Urothelium cell line (cell line): ENCODE measurements around the gene THSD4.

Source experiments
- DNase-seq: peaks from one replicate; pipeline ENCODE4 v3.0.0; 2011; ENCODE audit warnings: low spot score, mixed read lengths
- FAIRE-seq: peaks from 2 replicates; lab custom pipeline; 2011; peaks lifted over from hg19 to GRCh38; lab: Jason Lieb, UNC

Gene THSD4

DNA sequence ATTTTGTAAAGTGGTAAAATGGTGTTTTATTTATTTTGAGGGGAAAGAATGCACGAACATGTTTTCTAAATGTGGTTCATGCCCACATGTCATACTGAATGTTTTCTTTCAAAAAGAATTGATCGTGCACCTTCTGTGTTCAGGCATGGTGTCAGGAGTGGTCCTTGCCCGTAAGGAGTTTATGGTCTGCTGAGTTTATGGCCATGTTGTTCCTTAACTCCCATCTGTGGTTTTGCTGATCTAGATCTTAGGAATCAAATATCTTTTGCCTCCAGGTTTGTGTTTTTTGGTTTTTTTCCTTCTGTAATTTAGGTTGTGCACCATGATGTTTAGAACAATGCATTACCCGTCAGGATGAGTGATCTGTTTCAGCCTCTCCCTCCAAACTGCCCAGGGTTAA lies 390.7 kb downstream of the THSD4 start:
- FAIRE-seq (peak; percentile 20), DNase-seq (no peak)

DNA sequence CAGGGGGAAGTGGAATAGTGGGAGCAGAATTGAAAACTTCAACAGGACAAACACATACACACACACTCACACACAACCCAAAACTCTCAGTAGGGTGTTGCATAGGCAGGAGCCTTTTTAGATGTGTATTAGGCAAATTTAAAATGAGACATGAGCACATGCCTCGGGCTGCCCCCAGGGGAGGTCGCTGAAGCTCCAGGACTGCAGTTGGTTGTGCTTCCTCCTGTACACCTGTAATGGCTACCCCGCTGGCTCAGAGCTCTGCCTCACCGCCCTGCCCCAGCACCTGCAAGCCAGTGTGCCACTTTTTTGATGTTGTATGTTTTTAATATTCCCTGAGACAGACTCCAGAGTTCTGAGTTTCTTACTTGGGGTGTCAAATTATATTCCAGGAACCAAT lies 391.7 kb downstream of the THSD4 start:
- DNase-seq (no peak), FAIRE-seq (no peak)

DNA sequence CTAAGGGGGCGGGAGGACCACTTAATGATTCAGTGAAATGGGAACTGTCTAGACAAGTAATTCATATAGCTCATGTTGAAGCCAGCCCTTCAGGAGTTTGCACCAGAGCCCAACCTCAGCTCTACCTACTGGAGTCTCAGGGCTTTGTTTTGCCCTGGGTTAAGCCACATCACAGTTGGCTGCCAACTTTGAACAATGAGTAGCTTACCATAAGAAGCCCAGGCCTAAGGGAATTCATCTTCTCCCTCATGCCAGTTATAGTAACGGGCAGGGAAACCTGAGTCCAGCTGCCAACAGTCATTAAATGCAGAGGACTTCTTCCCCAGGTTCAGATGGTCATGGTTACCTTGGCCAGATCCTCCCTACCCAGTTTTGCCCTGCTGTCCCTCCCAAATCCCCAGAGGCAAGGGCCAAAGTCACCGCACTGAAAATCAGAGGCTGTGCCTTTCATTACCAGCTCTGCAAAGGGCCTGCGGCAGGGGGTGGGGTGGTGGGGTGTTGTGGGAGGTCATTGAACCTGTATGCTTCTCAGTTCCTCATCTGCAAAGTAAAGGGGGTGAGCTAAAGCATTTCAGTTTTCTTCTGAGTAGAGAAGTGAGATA lies 392.9 kb downstream of the THSD4 start:
- no peak for DNase-seq
- FAIRE-seq, result no peak

DNA sequence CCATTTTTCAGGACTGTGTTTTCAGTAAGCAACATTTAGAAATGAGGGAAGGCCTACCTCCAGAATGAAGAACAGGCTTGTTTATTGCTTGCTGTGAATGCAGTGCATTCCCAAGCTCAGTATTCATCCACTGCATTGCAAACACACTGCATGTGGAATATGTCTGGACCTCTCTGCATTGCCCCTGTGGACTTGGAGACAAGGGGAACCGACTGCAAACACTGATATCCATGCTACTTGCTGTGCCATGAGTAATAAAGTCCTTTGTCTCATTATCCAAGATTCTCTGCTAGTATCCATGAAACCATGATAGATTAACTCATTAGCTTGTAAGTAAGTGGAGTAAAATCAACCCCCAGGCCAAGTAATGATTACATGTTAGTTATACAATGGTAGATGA lies 393.9 kb downstream of the THSD4 start:
- FAIRE-seq (peak; percentile 52), DNase-seq (no peak)

DNA sequence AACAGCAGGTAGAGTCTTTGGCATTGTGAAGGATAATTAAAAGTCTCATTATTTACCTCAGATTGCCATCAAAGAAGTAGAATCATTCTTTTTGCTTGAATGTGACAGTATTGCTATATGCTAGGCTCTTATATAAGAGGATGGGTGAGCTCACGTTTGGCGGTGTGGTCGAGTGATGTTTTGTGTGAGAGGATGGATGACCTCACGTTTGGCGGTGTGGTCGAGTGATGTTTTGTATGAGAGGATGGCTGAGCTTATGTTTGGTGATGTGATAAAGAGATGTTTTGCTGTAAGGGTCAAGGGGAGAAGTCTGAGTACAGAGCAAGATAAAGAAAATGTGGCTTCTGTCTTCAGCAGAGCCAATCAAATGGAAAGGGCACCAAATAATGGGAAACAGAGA lies 395.5 kb downstream of the THSD4 start:
- DNase-seq (no peak), FAIRE-seq (peak; percentile 65)

DNA sequence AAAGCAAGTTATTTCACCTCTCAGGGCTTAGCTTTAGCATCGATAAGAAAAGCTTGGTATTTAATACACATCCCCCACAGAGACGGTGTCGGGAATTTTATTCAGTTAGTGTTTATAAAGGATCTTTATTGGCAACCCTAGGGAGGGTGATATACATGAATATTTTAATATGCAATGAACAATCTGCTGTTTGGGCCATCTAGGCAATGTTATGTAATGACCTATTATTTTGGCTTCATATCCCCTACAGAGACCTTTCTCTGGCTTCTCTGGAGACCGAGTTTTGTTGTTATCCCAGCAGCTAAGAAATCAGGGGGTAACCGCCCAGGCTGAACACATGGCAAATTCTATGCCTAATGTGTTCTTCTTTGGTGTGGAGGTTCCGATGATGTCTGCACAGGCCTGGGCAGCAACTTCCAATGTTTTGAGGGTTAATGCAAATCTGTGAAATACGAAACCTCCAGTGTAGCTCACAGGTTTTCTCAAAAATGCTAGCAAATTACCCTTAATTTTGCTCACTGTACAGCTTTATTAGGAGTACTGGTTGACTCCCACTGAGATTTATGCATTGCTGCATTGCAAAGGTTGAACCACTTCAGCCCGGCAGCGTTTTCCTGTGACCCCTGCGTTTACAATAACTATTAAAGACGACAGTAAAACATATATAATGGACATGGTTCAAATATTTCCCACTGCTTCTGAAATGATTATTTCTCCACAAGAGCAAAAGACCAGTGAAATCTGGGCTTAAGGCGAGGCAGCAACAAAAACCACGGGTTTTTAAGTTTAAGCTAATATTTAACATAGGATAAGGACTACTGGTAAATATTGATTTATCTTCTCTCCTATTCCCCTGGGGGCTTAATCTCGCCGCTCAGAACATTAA lies 396.8 kb downstream of the THSD4 start:
- DNase-seq, result no peak
- FAIRE-seq, result no peak

DNA sequence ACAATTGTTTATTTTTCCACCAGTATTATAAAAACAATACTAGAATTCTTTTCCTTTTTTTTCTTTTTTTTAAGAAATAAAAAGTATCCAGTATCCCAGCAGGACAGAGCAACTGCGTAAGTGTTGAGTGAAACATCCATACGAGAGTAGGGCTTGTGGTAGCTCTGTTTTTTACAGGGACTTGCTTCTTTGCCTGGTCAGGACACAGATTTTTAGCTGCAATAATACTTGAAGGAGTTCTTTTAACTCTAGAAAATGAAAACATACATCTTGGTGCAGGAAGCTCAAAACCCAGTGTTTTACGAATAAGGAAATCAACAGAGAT lies 397.4 kb downstream of the THSD4 start:
- FAIRE-seq (no peak), DNase-seq (no peak)

DNA sequence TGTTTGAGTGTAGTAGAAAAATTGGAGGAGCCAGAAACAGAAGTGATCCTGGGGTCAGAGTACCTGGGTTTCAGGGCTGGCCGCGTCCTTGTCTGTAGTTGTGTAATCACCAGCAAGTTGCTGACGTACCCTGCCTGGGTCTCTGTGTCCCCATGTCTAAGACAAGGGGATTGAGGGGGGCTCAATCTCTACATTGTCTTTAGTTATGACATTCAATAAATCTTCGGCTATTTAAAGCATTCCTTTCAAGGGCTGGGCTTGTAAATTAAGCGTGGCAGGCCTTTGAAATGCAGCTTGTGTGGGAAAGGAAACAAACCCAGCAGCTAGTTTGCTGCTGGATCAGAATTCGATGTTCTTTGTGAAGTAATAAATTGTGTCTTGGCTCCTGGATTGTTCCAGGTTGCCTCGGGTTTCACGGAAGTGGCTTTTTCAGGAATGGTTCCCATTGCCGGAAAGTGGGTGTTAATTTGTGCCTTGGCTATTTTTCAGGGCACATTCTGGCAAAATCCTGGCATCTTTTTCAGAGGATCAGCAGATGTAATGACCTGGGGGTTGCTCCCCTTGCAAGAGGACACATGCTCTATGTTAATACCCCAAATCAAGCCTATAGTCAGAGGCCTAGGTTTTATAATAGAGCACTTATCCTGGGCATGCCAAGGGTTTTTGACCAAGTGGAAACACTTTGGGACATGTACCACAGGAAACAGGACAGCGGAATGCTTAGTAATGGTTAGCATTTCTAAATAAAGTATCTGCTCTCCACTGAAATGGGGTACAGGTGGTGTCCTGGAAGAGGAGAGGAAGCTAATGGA lies 400.3 kb downstream of the THSD4 start:
- no peak for FAIRE-seq

DNA sequence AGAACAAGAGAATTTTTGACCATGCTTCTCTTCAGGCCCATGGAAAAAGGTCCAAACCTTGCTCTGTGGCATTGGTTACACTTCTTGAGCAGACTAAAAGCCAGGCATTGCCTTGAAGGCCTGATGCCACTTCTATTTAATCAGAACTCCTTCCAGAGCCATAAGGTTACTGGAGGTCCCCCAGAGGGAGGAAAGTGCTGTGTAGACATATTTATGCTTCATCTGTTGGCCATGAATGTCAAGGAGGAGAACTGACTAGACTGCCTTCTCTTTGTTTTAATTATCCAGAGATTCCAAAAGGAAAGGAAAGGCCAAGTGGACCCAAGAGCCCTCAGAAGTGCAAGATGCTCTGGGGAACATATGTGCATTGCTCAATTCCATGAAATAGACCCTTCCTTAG lies 402.5 kb downstream of the THSD4 start:
- DNase-seq (no peak), FAIRE-seq (no peak)

More for the DNA sequence above, 400.3 kb downstream of the THSD4 start:
- peak; percentile 38 for DNase-seq

DNA sequence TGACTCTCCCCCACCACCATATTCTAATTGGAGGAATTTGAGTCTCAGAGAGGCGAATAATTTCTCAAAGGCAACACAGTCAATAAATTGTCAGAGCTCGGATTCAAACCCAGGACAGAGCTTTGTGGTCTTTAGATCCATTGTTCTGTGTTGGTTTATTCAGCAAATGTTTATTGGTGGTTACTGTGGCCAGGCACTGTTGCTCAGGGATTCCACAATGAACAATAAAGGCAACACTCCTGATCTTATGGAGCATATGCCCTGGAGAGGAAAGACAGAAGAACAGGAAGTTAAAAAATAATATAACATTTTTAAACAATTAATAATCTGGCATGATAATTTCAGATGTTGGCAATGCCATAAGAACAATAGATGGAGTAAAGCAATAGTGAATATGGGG lies 403.4 kb downstream of the THSD4 start:
- DNase-seq (no peak), FAIRE-seq (no peak)

DNA sequence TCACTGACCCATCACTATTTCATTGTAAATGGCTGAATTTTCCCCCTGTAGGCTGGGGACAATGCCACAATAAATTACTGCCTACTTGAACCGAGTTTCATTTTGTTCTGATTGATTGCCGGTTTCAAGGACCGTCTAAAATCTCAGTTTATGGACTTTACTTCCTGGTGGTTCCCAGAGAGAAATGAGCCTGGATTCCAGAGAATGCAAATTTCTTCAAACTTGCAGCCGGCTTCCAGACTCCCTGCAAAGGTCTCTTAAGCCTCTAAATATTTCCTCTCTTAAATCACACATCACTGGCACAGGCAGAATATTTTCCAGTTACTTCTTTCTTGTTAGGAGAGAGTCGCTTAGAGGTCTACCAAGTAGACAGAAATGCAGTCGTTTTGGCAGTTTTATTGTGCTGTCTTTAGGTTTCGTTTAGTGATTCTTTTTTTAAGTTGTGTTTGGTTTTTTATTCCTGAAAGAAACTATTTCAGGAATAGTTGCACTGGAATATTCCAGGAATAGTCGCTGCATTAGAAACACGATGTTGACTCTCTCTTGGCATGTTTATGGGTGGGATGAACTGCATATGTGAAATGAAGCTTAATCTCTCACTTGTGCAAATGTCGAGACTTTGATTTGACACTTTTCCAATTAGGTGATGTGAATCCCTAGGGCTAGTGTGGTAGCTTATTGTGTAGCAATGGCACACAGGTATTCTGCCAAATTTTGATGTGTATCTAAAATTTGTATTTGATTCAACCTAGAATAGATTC lies 411.0 kb downstream of the THSD4 start:
- FAIRE-seq, result no peak

DNA sequence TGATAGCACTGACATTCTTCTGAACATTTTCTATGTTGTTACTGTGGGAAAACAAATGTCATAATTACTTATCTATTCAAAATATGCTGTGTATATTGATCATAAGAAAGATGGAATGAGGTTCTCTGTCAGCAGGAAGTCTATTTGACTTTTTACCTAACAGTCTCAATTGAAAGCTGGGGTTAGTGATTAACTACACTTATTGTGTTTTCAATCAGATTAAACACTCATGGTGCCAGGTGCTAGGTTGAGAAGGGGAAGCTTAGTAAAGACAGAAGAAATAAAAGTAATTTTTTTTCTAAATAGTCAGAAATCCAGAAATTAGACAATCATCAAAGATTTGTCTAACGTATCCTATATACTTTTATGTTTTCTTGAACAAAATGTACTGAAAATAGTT lies 414.1 kb downstream of the THSD4 start:
- FAIRE-seq (no peak), DNase-seq (no peak)

More for the DNA sequence above, 411.0 kb downstream of the THSD4 start:
- no peak for DNase-seq

DNA sequence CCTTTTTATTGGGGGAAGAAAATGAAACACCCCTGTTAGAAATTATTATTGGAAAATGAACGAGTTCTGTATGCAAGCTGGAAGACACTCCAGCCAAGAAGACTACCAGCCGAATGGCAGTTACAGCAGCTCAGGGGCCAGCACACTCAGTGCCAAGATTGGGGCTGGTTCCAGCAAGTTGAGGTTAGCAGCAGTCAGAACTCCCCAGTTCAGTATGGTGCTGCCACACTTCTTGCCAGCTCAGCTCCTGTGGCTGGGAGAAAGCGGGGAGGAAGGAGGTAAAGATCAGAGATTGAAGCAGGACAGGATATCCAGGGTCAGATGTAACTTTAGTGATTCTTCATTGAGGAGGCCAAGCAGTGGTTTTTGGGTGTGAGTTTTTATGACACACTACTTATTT lies 414.8 kb downstream of the THSD4 start:
- no peak for DNase-seq
- no peak for FAIRE-seq

DNA sequence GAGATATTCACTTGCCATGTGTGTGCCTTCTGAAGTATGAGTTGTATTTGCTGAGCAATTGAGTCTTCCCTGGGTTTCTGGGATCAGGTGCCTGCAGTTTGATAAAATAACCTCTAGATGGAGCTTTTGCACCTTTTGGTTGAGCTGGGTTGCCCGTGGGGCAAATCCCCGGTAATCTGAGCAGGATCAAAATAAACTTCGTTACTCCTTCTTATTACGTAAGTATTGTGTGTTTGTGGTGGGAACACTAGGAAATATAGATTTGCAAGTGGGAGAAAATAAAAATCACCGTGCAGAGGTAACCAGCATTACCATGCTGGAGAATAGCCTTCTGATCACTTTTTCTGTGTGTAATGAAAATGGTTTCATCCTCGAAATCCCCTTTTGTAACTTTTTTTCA lies 417.7 kb downstream of the THSD4 start:
- FAIRE-seq (no peak), DNase-seq (peak; percentile 75)

DNA sequence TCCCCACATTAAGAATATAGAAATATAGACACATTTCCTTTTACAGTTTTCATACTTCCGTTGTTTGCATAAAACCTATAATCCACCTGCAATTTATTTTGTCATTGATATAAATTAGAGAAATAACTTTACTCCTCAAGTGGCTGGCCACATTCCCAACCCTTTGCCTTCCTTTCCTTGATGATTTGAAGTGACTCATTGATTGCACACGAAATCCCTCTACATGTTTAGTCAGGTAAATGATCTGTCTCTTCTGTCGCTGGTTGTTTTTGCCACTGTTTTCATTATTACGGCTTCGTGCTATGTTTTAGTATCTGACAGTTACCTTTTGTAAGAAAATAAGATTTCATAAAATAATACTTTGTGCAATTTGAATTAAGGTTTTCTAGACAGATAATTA lies 422.9 kb downstream of the THSD4 start:
- no peak for DNase-seq
- FAIRE-seq, result no peak

DNA sequence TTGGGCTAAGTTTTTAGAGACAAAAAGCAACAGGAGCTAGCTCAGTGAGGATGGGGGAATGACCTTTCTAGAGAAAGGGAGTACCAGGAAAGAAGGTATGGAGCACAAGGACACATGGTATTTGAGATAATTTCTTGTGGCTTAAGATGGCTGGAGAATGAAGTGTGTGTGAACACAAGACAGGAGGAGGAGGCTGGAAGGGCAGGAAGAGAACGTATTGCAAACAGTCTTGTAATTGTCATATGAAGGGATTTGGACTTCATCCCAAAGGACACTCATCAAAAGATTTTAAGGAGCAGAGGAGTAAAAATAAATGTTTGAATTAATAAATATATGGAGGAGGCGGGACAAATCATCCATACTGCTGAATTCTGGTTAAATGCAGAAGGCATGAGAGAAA lies 426.5 kb downstream of the THSD4 start:
- FAIRE-seq, result no peak
- DNase-seq, result no peak

DNA sequence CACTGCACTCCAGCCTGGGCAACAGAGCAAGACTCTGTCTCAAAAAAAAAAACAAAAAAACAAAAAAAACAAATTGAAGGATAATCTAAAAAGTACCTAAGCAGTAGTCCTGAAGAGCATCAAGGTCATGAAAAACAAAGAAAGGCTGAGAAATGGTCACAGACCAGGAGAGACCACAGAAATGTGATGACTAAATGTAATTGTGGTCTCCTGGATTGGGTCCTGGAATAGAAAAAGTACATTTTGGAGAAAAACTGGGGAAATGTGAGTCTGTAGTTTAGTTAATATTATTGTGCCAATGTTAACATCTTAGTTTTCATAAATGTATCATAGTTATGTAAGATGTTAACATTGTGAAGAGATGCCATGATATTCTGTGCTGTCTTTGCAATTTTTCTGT lies 427.6 kb downstream of the THSD4 start:
- FAIRE-seq (no peak), DNase-seq (no peak)

DNA sequence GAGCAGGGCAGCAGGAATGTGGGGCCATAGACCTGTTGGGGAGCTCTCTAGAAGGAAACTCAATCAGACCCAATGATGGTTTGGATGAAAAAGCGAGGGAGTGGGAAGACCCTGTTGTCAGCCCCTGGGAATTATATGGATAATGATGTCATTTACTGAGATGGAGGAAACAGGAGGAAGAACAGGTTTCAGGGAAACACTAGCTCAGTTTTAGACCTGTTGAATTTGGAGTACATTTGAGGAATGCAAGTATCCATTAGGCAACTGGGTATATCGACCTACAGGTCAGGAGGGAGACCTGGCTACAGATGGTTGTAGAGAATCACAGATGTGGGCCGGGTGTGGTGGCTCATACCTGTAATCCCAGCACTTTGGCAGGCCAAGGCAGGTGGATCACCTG lies 428.1 kb downstream of the THSD4 start:
- no peak for FAIRE-seq
- no peak for DNase-seq

DNA sequence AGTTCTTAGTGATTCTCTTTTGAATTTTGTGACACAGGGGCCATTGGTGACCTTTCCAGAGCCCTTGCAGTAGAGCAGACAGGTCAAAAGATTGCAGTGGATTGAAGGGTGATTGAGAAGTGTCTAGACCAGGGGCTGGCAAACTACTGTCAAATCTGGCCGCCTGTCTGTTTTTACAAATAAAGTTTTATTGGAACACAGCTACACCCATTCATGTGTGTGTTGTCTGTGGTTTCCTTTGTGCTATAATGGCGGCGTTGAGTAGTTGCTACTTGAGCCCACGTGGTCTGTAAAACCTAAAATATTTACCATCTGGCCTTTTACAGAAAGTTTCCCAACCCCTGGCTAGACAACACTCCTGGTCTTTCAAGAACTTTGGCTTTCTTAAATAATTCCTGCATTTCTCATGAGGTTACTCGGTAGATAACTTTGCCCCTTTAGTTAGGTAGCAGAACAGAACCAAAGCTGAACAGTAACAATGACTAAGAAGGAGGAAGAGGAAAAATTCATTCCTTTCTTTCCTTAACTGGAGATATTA lies 430.0 kb downstream of the THSD4 start:
- DNase-seq, result no peak
- no peak for FAIRE-seq

DNA sequence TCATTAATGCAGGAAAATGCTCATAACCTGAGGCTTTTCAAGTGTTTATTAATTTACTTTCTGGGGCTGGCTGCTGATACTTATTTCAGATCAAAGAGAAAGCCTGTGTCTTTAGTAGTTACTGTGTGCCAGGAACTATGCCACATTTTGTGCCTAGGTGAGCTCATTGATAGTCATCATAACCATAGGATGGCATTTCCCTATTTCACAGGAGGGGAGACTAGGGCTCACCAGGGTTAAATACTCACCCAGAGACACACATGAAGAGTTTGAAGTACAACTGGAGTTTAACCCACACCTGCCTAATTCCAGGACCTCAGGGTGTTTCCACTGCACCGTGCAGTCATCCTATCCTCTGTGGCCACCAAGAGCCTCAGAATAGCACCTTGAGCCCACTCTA lies 430.7 kb downstream of the THSD4 start:
- FAIRE-seq, result no peak
- DNase-seq, result no peak

DNA sequence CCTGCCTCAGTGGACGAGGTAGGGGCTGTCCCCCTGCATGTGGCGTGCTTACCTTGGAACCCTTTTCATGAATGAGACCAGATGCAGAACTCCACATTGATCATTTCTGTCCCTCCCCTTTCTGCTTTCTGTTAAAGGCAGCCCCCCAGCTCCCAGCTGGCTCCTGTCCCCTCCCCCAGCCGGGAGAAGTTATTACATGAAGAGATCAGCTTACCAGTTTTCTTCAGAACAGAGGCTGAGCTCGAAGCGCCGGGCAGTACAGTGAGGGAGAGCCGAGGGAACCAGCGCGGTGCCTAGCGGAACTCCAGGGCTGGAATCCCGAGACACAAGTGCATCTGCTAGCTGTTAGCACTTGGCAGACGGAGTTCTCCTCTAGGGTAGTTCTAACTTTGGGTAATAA lies 431.7 kb downstream of the THSD4 start:
- FAIRE-seq (no peak), DNase-seq (no peak)
